Dorsolateral prefrontal cortex (tissue), 118 donors: ENCODE data around the gene CNBP. TPM values are rescaled to one million over a fixed set of nuclear protein-coding genes. Genes with fewer than 3 reads are reported as not detected.

ENCODE experiments used
- total RNA-seq, 120 experiments: library from RNA; stranded (reverse); gene quantifications; one replicate each; pipeline versions ENCODE4 v1.2.3 to v1.2.4, GENCODE V29; 2022

The CNBP gene
- total RNA-seq, 120 experiments from 2014 or later, result 173 to 277 (median 229) TPM

Other genes starting within 250 kb of the CNBP start
- gene CFAP92, start 189.8 kb downstream of the CNBP start, total RNA-seq, result 10 to 100 TPM in 18 of 120 experiments, 1 to 10 TPM in 102; 1.7 to 13.7 (median 6.6) TPM
- gene EFCC1, start 182.6 kb downstream of the CNBP start, total RNA-seq, result 1 to 10 TPM in 98 of 120 experiments, under 1 TPM in 22; 0.59 to 4.3 (median 1.5) TPM
- gene GP9, start 123.1 kb downstream of the CNBP start, total RNA-seq, result under 1 TPM in 1 of 120 experiments, not detected in 119; 0.74 TPM
- gene RAB43, start 62.1 kb downstream of the CNBP start, total RNA-seq, result 10 to 100 TPM in 92 of 120 experiments, 1 to 10 TPM in 28; 5.2 to 31.0 (median 13.0) TPM
- gene ISY1, start 22.8 kb downstream of the CNBP start, total RNA-seq, result 10 to 100 TPM in 119 of 120 experiments, 1 to 10 TPM in 1; 9.5 to 31.1 (median 20.5) TPM
- 100 to 1,000 TPM in 108 of 120 experiments, 10 to 100 TPM in 12; 64.7 to 179 (median 137) TPM for gene COPG1, start 65.7 kb upstream of the CNBP start, total RNA-seq
- 10 to 100 TPM; 31.9 to 85.5 (median 48.3) TPM for gene HMCES, start 95.0 kb upstream of the CNBP start, total RNA-seq
- 1 to 10 TPM; 2.0 to 10.0 (median 4.5) TPM for gene EFCAB12, start 244.7 kb upstream of the CNBP start, total RNA-seq